HepG2 (cell line): ENCODE measurements around the gene EPHA2. TPM values are rescaled to one million over a fixed set of nuclear protein-coding genes. Genes with fewer than 3 reads are reported as not detected.
A peak's percentile ranks its signal among the peaks of the same experiment; 100 is the strongest.

Experiments
- ASH2L ChIP-seq: fragments of 300-600, 200-600 bp; sonication (generic); IDR thresholded peaks from 2 replicates; pipeline ENCODE4 v1.7.0; 2017; ENCODE audit warnings: low read depth, mild to moderate bottlenecking, moderate library complexity, mixed read lengths, low read length; ENCODE audit not compliant: insufficient read length
- CBX5 ChIP-seq: sonication (generic); formaldehyde crosslinking; IDR thresholded peaks from 2 replicates; pipeline ENCODE4 v1.4.0; 2020; ENCODE audit warnings: missing genetic modification reagents, borderline replicate concordance
- CREM ChIP-seq, 2 experiments: sonication (generic) in 1 of 2; formaldehyde crosslinking in 1 of 2; IDR thresholded peaks; 2 replicates each; pipeline versions ENCODE4 v1.4.0 to v1.6.1; 2016 to 2020; ENCODE audit warnings: antibody characterized with exemption in 1 of 2, mild to moderate bottlenecking in 1 of 2, missing genetic modification reagents in 1 of 2
- NCOR1 ChIP-seq: fragments of 200-600 bp; sonication (generic); IDR thresholded peaks from 2 replicates; pipeline ENCODE4 v1.7.0; 2017; ENCODE audit warnings: antibody characterized with exemption, low read length, borderline replicate concordance
- STAT5B ChIP-seq: sonication (generic); formaldehyde crosslinking; IDR thresholded peaks from 2 replicates; pipeline ENCODE4 v1.4.0; 2020; ENCODE audit warnings: missing genetic modification reagents
- U2AF1 ChIP-seq: fragments of 200-400 bp; formaldehyde crosslinking; optimal IDR thresholded peaks from 2 replicates; pipeline ENCODE3; 2017; ENCODE audit warnings: mild to moderate bottlenecking, low read depth, low read length
- XRCC5 ChIP-seq: fragments of 200-400 bp; formaldehyde crosslinking; optimal IDR thresholded peaks from 2 replicates; pipeline ENCODE3; 2017; ENCODE audit warnings: mild to moderate bottlenecking, low read length
- ZFP1 ChIP-seq: IDR thresholded peaks from 2 replicates; pipeline ENCODE4 v1.6.1; 2016
- ZFP41 ChIP-seq: sonication (generic); formaldehyde crosslinking; IDR thresholded peaks from 2 replicates; pipeline ENCODE4 v1.4.0; 2020; ENCODE audit warnings: mild to moderate bottlenecking, missing genetic modification reagents, borderline replicate concordance
- ZNF136 ChIP-seq: sonication (generic); formaldehyde crosslinking; IDR thresholded peaks from 2 replicates; pipeline ENCODE4 v1.8.1; 2022; ENCODE audit warnings: low read depth, mild to moderate bottlenecking, moderate library complexity, missing genetic modification reagents
- ZNF350 ChIP-seq: sonication (generic); formaldehyde crosslinking; IDR thresholded peaks from 2 replicates; pipeline ENCODE4 v1.4.0; 2020; ENCODE audit warnings: mild to moderate bottlenecking, low read depth, missing genetic modification reagents, borderline replicate concordance
- ZNF468 ChIP-seq: sonication (generic); formaldehyde crosslinking; IDR thresholded peaks from 2 replicates; pipeline ENCODE4 v1.8.0; 2022; ENCODE audit warnings: mild to moderate bottlenecking, moderate library complexity, missing genetic modification reagents
- ZNF703 ChIP-seq: sonication (generic); formaldehyde crosslinking; IDR thresholded peaks from 2 replicates; pipeline ENCODE4 v1.5.1; 2020; ENCODE audit warnings: missing genetic modification reagents, mild to moderate bottlenecking, moderate library complexity, borderline replicate concordance
- ZNF816 ChIP-seq: sonication (generic); formaldehyde crosslinking; IDR thresholded peaks from 2 replicates; pipeline ENCODE4 v1.8.0; 2022; ENCODE audit warnings: missing genetic modification reagents, mild to moderate bottlenecking, borderline replicate concordance
- ZSCAN31 ChIP-seq: sonication (generic); formaldehyde crosslinking; IDR thresholded peaks from 2 replicates; pipeline ENCODE4 v1.5.0; 2020; ENCODE audit warnings: low read depth, mild to moderate bottlenecking, missing genetic modification reagents
- polyA plus RNA-seq, 8 experiments: library from polyadenylated mRNA; depleted of rRNA in 3 of 8; stranded (reverse) in 7 of 8; unstranded in 1 of 8; fragments of >200 nt; fragmentation: Illumina TruSeq in 4 of 8; extraction: Trizol in 4 of 8; gene quantifications; 2 replicates each; pipeline versions ENCODE4 v1.2.1 to v1.2.3, GENCODE V29; 2011 to 2016; ENCODE audit warnings: low read depth in 4 of 8, missing spikeins in 1 of 8, mixed read lengths in 1 of 8; ENCODE audit not compliant: insufficient read depth in 1 of 8
- total RNA-seq, 5 experiments: library from RNA; depleted of rRNA; stranded (reverse); fragments of >200 nt; fragmentation: Illumina TruSeq; extraction: Trizol; gene quantifications; 2 replicates each; pipeline ENCODE4 v1.2.3, GENCODE V29; 2016; ENCODE audit warnings: low read depth in 1 of 5
- TF ChIP-seq, protein P1 (sequence below): sonication (generic); formaldehyde crosslinking; IDR thresholded peaks from 2 replicates; pipeline ENCODE4 v1.9.0; 2021; ENCODE audit warnings: mild to moderate bottlenecking, missing genetic modification reagents
- TF ChIP-seq, protein P2 (sequence below): sonication (generic); formaldehyde crosslinking; IDR thresholded peaks from 2 replicates; pipeline ENCODE4 v1.4.0; 2020; ENCODE audit warnings: missing genetic modification reagents
- TF ChIP-seq, protein P3 (sequence below): sonication (generic); formaldehyde crosslinking; IDR thresholded peaks from 2 replicates; pipeline ENCODE4 v1.5.0; 2020; ENCODE audit warnings: mild to moderate bottlenecking, missing genetic modification reagents, borderline replicate concordance

EPHA2 gene
- total and polyA plus RNA-seq, 2 of the 13 experiments (the other 11 are each of a cell fraction or from before 2014, with no cell fraction given): 33.6 to 53.6 TPM

DNA sequence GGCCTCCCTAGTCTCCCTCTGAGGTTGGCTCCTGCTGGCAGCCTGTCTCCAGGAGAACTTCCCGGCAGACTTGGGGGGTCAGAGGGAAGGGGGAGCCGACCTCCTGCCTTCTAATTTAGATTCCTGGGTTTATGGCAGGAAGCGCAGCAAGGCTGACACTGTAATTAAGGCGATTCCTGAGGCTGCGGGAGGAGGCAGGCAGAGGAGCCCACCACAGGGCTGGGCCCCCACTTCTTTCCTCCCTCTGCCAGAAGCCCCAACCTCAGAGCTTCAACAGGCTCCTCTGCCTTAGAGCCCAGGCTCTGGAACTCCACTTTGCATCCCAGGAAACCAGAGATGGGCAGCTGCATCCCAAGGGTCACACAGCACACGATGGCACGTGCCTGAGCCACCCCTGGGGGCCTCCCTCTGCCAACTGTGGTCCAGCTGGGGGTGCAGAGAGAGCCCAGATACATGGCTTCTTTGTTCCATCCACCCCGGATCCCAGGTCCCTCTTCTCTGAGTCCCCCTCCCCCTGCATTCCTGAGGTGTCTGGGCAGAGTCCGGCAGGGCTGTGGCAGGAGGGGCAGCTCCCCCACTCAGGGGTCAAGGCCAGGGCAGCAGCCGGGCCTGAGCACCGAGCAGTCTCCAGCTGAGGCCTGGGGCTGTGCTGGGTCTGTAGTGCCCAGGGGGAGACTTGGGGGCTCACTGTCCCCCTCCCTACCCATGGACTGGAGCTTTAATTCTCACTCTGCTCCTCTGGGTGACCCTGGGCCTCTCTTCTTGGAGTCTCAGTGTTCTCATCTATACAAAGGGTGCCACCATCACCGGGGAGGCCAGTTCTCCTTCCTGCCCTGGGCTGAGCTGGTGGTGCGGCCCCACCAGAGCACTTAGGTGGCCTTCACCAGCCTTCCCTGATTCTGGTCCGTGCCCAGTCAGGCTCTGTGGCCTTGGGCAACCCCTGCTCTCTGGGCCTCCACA is 43.0 kb downstream of the EPHA2 start (continued):
- TF ChIP-seq, protein P1, sequence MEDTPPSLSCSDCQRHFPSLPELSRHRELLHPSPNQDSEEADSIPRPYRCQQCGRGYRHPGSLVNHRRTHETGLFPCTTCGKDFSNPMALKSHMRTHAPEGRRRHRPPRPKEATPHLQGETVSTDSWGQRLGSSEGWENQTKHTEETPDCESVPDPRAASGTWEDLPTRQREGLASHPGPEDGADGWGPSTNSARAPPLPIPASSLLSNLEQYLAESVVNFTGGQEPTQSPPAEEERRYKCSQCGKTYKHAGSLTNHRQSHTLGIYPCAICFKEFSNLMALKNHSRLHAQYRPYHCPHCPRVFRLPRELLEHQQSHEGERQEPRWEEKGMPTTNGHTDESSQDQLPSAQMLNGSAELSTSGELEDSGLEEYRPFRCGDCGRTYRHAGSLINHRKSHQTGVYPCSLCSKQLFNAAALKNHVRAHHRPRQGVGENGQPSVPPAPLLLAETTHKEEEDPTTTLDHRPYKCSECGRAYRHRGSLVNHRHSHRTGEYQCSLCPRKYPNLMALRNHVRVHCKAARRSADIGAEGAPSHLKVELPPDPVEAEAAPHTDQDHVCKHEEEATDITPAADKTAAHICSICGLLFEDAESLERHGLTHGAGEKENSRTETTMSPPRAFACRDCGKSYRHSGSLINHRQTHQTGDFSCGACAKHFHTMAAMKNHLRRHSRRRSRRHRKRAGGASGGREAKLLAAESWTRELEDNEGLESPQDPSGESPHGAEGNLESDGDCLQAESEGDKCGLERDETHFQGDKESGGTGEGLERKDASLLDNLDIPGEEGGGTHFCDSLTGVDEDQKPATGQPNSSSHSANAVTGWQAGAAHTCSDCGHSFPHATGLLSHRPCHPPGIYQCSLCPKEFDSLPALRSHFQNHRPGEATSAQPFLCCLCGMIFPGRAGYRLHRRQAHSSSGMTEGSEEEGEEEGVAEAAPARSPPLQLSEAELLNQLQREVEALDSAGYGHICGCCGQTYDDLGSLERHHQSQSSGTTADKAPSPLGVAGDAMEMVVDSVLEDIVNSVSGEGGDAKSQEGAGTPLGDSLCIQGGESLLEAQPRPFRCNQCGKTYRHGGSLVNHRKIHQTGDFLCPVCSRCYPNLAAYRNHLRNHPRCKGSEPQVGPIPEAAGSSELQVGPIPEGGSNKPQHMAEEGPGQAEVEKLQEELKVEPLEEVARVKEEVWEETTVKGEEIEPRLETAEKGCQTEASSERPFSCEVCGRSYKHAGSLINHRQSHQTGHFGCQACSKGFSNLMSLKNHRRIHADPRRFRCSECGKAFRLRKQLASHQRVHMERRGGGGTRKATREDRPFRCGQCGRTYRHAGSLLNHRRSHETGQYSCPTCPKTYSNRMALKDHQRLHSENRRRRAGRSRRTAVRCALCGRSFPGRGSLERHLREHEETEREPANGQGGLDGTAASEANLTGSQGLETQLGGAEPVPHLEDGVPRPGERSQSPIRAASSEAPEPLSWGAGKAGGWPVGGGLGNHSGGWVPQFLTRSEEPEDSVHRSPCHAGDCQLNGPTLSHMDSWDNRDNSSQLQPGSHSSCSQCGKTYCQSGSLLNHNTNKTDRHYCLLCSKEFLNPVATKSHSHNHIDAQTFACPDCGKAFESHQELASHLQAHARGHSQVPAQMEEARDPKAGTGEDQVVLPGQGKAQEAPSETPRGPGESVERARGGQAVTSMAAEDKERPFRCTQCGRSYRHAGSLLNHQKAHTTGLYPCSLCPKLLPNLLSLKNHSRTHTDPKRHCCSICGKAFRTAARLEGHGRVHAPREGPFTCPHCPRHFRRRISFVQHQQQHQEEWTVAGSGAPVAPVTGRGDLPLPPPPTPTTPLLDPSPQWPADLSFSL (CRISPR knock-in tag): no peak
- TF ChIP-seq, protein P2, sequence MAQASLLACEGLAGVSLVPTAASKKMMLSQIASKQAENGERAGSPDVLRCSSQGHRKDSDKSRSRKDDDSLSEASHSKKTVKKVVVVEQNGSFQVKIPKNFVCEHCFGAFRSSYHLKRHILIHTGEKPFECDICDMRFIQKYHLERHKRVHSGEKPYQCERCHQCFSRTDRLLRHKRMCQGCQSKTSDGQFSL: peak; percentile 99
- TF ChIP-seq, protein P3, sequence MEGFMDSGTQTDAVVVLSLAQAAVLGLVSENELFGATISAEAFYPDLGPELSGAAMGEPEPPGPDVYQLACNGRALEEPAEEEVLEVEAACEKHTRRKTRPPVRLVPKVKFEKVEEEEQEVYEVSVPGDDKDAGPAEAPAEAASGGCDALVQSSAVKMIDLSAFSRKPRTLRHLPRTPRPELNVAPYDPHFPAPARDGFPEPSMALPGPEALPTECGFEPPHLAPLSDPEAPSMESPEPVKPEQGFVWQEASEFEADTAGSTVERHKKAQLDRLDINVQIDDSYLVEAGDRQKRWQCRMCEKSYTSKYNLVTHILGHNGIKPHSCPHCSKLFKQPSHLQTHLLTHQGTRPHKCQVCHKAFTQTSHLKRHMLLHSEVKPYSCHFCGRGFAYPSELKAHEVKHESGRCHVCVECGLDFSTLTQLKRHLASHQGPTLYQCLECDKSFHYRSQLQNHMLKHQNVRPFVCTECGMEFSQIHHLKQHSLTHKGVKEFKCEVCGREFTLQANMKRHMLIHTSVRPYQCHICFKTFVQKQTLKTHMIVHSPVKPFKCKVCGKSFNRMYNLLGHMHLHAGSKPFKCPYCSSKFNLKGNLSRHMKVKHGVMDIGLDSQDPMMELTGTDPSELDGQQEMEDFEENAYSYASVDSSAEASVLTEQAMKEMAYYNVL (CRISPR knock-in tag): 0 out of 2 replicates have a peak, but pooled peaks have one; percentile 69
- TF ChIP-seq XRCC5 (peak; percentile 81), STAT5B (CRISPR knock-in tag) (no peak), ZNF350 (CRISPR knock-in tag) (peak; percentile 58; the same call in 1 of the 2 replicates), ZSCAN31 (CRISPR knock-in tag) (0 out of 2 replicates have a peak, but pooled peaks have one; percentile 36), ZNF703 (no peak), ASH2L (peak; percentile 31), NCOR1 (peak; percentile 92), ZFP1 (no peak), ZNF468 (no peak), ZNF136 (CRISPR knock-in tag) (peak; percentile 70; the same call in 1 of the 2 replicates), U2AF1 (no peak), ZFP41 (CRISPR knock-in tag) (no peak), CREM (IDR thresholded peaks at IDR 0.05) (peak; percentile 55; the same call in 1 of the 2 replicates), CREM (CRISPR knock-in tag; IDR thresholded peaks at IDR 0.05) (no peak), ZNF816 (CRISPR knock-in tag) (no peak), CBX5 (CRISPR knock-in tag) (0 out of 2 replicates have a peak, but pooled peaks have one; percentile 23)
